ENCODE measurements around the gene CST8. TPM values are rescaled to one million over a fixed set of nuclear protein-coding genes. Genes with fewer than 3 reads are reported as not detected.
A peak's percentile ranks its signal among the peaks of the same experiment; 100 is the strongest.

The CST8 gene
- total and polyA plus RNA-seq, 10 donors = not detected

GRCh38 chr20:23532533-23532932 is 41.6 kb downstream of the CST8 start:
- no peaks in the 10 kb centered on the region for H3K4me1 ChIP-seq
- H3K27ac ChIP-seq = no peak overlapping the region
- 66 to 80% (median 79%) methylated on average over 1 of the region's 1 CpG for WGBS, 5 donors
- H3K36me3 ChIP-seq = no peaks in the 10 kb centered on the region
- intact Hi-C loops (cut with DNase I; ENCODE audit: low total_unique reads) = no loop called here
- peaks cover 0 to 23% (median 16%) of the 10 kb centered on the region in 8 donors for H3K9me3 ChIP-seq
- no peak for DNase-seq
- no peaks in the 10 kb centered on the region for H3K27me3 ChIP-seq (replicated peaks in 1 of 7)
- H3K4me3 ChIP-seq = no peak overlapping the region
- TF ChIP-seq POLR2AphosphoS5 (IDR thresholded peaks at IDR 0.05) = no peak
- no peak for TF ChIP-seq POLR2A (IDR thresholded peaks at IDR 0.05)
- no peak for TF ChIP-seq CTCF (IDR thresholded peaks at IDR 0.05 in 8 of 11, conservative IDR thresholded peaks at IDR 0.05 in 3 of 11)

DNA sequence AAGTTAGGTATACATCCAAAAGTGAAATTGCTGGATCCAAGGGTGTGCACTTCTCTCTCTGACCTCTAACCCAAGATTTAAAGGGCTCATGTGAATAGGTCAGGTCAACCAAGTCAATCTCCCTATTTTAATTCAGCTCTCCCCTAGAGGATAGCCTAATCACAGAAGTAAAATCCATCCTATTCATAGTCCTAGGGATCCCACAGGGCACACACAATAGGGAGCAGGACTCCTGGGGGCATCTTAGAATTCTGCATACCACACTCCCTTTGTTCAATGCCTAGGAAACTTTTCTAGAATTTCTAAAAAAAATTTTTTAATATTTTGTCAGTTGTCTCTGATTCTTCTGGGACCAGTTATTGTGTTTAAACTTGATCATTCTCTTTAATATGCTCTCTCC is 42.2 kb downstream of the CST8 start:
- Histone ChIP-seq H3K36me3 (no peaks in the 10 kb centered on the region), H3K27ac (no peak overlapping the region), H3K27me3 (replicated peaks in 1 of 7) (no peaks in the 10 kb centered on the region), H3K4me1 (no peaks in the 10 kb centered on the region), H3K9me3 (peaks cover 0 to 18% (median 14%) of the 10 kb centered on the region in 8 donors), H3K4me3 (no peak overlapping the region)
- no peak for TF ChIP-seq CTCF (IDR thresholded peaks at IDR 0.05 in 8 of 11, conservative IDR thresholded peaks at IDR 0.05 in 3 of 11)
- TF ChIP-seq POLR2AphosphoS5 (IDR thresholded peaks at IDR 0.05) = no peak
- no peak for TF ChIP-seq POLR2A (IDR thresholded peaks at IDR 0.05)
- no peak for DNase-seq
- intact Hi-C loops (cut with DNase I; ENCODE audit: low total_unique reads) = no loop called here

- WGBS, 5 donors = 81 to 89% (median 82%) methylated on average over 20 of the region's 20 CpGs
- DNase-seq = peak; percentile 68
- H3K27me3 ChIP-seq (replicated peaks in 1 of 7) = no peaks in the 10 kb centered on the region
- intact Hi-C loops (cut with DNase I; ENCODE audit: low total_unique reads) = no loop called here
- TF ChIP-seq POLR2AphosphoS5 (IDR thresholded peaks at IDR 0.05) (no peak), CTCF (IDR thresholded peaks at IDR 0.05 in 8 of 11, conservative IDR thresholded peaks at IDR 0.05 in 3 of 11) (no peak), POLR2A (IDR thresholded peaks at IDR 0.05) (no peak)
- no peaks in the 10 kb centered on the region for H3K9me3 ChIP-seq
- H3K4me1 ChIP-seq = no peaks in the 10 kb centered on the region
- H3K4me3 ChIP-seq = no peak overlapping the region
- H3K36me3 ChIP-seq = no peaks in the 10 kb centered on the region
- no peak overlapping the region for H3K27ac ChIP-seq
Measured at GRCh38 chr20:23534801-23535593, 44.1 kb downstream of the CST8 start.

- TF ChIP-seq POLR2A (IDR thresholded peaks at IDR 0.05) = no peak
- no peak for TF ChIP-seq CTCF (IDR thresholded peaks at IDR 0.05 in 8 of 11, conservative IDR thresholded peaks at IDR 0.05 in 3 of 11)
- no peak for TF ChIP-seq POLR2AphosphoS5 (IDR thresholded peaks at IDR 0.05)
- Histone ChIP-seq H3K9me3 (no peaks in the 10 kb centered on the region), H3K27ac (no peak overlapping the region), H3K36me3 (no peaks in the 10 kb centered on the region), H3K27me3 (replicated peaks in 1 of 7) (no peaks in the 10 kb centered on the region), H3K4me1 (peaks cover 0 to 3% (median 0%) of the 10 kb centered on the region in 6 donors), H3K4me3 (no peak overlapping the region)
- DNase-seq = no peak
- intact Hi-C loops (cut with DNase I; ENCODE audit: low total_unique reads) = no loop called here
- 63 to 78% (median 69%) methylated on average over 2 of the region's 2 CpGs for WGBS, 5 donors
Measured at GRCh38 chr20:23536328-23536974, 45.5 kb downstream of the CST8 start.

All from spleen (tissue), 11 donors.